Peyer's patch (tissue), 4 donors: ENCODE results near the gene KCND2.

ENCODE experiments used
- CTCF ChIP-seq, 6 experiments: fragments of 450-650 bp in 4 of 6; fragments of 200-600 bp in 2 of 6; sonication (generic) in 1 of 6; IDR thresholded peaks; one replicate each; pipeline ENCODE4 v1.5.1; 2017 to 2019; ENCODE audit warnings: antibody characterized with exemption in 6 of 6, mild to moderate bottlenecking in 3 of 6, moderate library complexity in 1 of 6
- POLR2A ChIP-seq, 2 donors: fragments of 450-650 bp; IDR thresholded peaks; one replicate each; pipeline ENCODE4 v1.5.1; 2017; ENCODE audit warnings: antibody characterized with exemption in 2 of 2, mild to moderate bottlenecking in 2 of 2, moderate library complexity in 2 of 2

- TF ChIP-seq POLR2A (IDR thresholded peaks at IDR 0.05) (no peak), CTCF (IDR thresholded peaks at IDR 0.05) (no peak)
Observed at GRCh38 chr7:120724955-120725354, 452.0 kb downstream of the KCND2 start.
